Measurements from ENCODE around the gene PIK3CG.

- TF ChIP-seq ZFP30 (CRISPR knock-in tag; IDR thresholded peaks at IDR 0.05) (no peak), ZC3H10 (CRISPR knock-in tag; IDR thresholded peaks at IDR 0.05) (no peak), CREB5 (CRISPR knock-in tag; IDR thresholded peaks at IDR 0.05; ENCODE audit: low read depth) (no peak), ZNF70 (CRISPR knock-in tag; IDR thresholded peaks at IDR 0.05) (no peak), OSR1 (CRISPR knock-in tag; IDR thresholded peaks at IDR 0.05) (no peak), SNAI2 (CRISPR knock-in tag; IDR thresholded peaks at IDR 0.05) (no peak), ZFP3 (CRISPR knock-in tag; IDR thresholded peaks at IDR 0.05) (no peak)
Measured at GRCh38 chr7:106862317-106863089, 2.6 kb upstream of the PIK3CG start.
